BLaER1 treated with 17β-estradiol and CSF1 and Interleukin-3, amounts not matched to agents 10 nM and 100 nM (cell line): ENCODE measurements around the gene MAGED4.

Source experiments
- H3K27ac ChIP-seq, 11 experiments: shearing (Covaris generic); formaldehyde crosslinking; 2 replicates each; pipeline ENCODE4 v1.8.1; 2022
- H3K27me3 ChIP-seq, 11 experiments: shearing (Covaris generic); formaldehyde crosslinking; 2 replicates each; pipeline ENCODE4 v1.8.1; 2022
- H3K36me3 ChIP-seq, 11 experiments: shearing (Covaris generic); formaldehyde crosslinking; 2 replicates each; pipeline ENCODE4 v1.8.1; 2022
- H3K4me1 ChIP-seq, 10 experiments: shearing (Covaris generic); formaldehyde crosslinking; 2 replicates each; pipeline ENCODE4 v1.8.1; 2022
- H3K4me2 ChIP-seq, 11 experiments: shearing (Covaris generic); formaldehyde crosslinking; 2 replicates each; pipeline ENCODE4 v1.8.1; 2022
- H3K4me3 ChIP-seq, 10 experiments: shearing (Covaris generic); formaldehyde crosslinking; 2 replicates each; pipeline ENCODE4 v1.8.1; 2022
- H3K9ac ChIP-seq, 11 experiments: shearing (Covaris generic); formaldehyde crosslinking; 2 replicates each; pipeline ENCODE4 v1.8.1; 2022
- H3K9me3 ChIP-seq, 11 experiments: shearing (Covaris generic); formaldehyde crosslinking; replicated peaks in 1 of 11; 2 replicates each; pipeline ENCODE4 v1.8.1; 2022
- H4K20me1 ChIP-seq, 11 experiments: shearing (Covaris generic); formaldehyde crosslinking; 2 replicates each; pipeline ENCODE4 v1.8.1; 2022
- Cebpa-rat ChIP-seq, 11 experiments: shearing (Covaris generic); IDR thresholded peaks; 2 replicates each; pipeline ENCODE4 v1.8.1; 2022

Gene MAGED4

GRCh38 chrX:52213276-52213675, 28.6 kb downstream of the MAGED4 start:
- no peaks in the 10 kb centered on the region; a peak in 3 of 22 replicates for H4K20me1 ChIP-seq

GRCh38 chrX:52216541-52216940, 31.9 kb downstream of the MAGED4 start:
- peaks cover 56 to 85% (median 81%) of the 10 kb centered on the region in 11 experiments for H3K27me3 ChIP-seq
- H3K27ac ChIP-seq = no peak overlapping the region
- no peak for TF ChIP-seq Cebpa-rat (IDR thresholded peaks at IDR 0.05)
- no peaks in the 10 kb centered on the region; a peak in 3 of 22 replicates for H4K20me1 ChIP-seq
- H3K36me3 ChIP-seq = no peaks in the 10 kb centered on the region
- H3K4me1 ChIP-seq = no peaks in the 10 kb centered on the region
- peaks cover 15 to 28% (median 20%) of the 10 kb centered on the region in 11 experiments; a peak in 21 of 22 replicates for H3K9me3 ChIP-seq
- no peak overlapping the region for H3K4me3 ChIP-seq
- no peak overlapping the region for H3K9ac ChIP-seq
- H3K4me2 ChIP-seq = no peak overlapping the region

More at GRCh38 chrX:52213276-52213675, 28.6 kb downstream of the MAGED4 start:
- Histone ChIP-seq H3K27me3 (peaks cover 43 to 54% (median 52%) of the 10 kb centered on the region in 11 experiments), H3K36me3 (no peaks in the 10 kb centered on the region), H3K9me3 (no peaks in the 10 kb centered on the region), H3K4me1 (no peaks in the 10 kb centered on the region), H3K4me2 (no peak overlapping the region), H3K4me3 (no peak overlapping the region), H3K9ac (no peak overlapping the region), H3K27ac (no peak overlapping the region)
- TF ChIP-seq Cebpa-rat (IDR thresholded peaks at IDR 0.05) = no peak

GRCh38 chrX:52217494-52218160, 32.9 kb downstream of the MAGED4 start:
- H3K27ac ChIP-seq = no peak overlapping the region
- H3K27me3 ChIP-seq = peaks cover 56 to 89% (median 83%) of the 10 kb centered on the region in 11 experiments

GRCh38 chrX:52220936-52221335, 36.2 kb downstream of the MAGED4 start:
- Histone ChIP-seq H3K9ac (no peak overlapping the region), H4K20me1 (no peaks in the 10 kb centered on the region; a peak in 3 of 22 replicates), H3K9me3 (peaks cover 15 to 41% (median 24%) of the 10 kb centered on the region in 11 experiments; a peak in 21 of 22 replicates), H3K4me3 (no peak overlapping the region), H3K36me3 (no peaks in the 10 kb centered on the region), H3K4me2 (no peak overlapping the region), H3K27me3 (peaks cover 28 to 60% (median 54%) of the 10 kb centered on the region in 11 experiments), H3K27ac (no peak overlapping the region), H3K4me1 (no peaks in the 10 kb centered on the region)
- no peak for TF ChIP-seq Cebpa-rat (IDR thresholded peaks at IDR 0.05)

More at GRCh38 chrX:52217494-52218160, 32.9 kb downstream of the MAGED4 start:
- Histone ChIP-seq H3K36me3 (no peaks in the 10 kb centered on the region), H3K4me2 (no peak overlapping the region), H3K4me1 (no peaks in the 10 kb centered on the region), H3K4me3 (no peak overlapping the region), H3K9me3 (peaks cover 15 to 36% (median 24%) of the 10 kb centered on the region in 11 experiments; a peak in 21 of 22 replicates), H4K20me1 (no peaks in the 10 kb centered on the region; a peak in 3 of 22 replicates), H3K9ac (no peak overlapping the region)
- TF ChIP-seq Cebpa-rat (IDR thresholded peaks at IDR 0.05) = no peak
